Measurements from ENCODE around the gene TTPAL. TPM values are rescaled to one million over a fixed set of nuclear protein-coding genes. Genes with fewer than 3 reads are reported as not detected.

TTPAL gene
- total RNA-seq = 7.5 and 8.2 TPM in 2 replicates

GRCh38 chr20:44475694-44476560, at the start of gene TTPAL:
Gene TTPAL, plus strand, starts transcription at chr20:44475874. Its CDS starts 4,126 bp downstream, at chr20:44480000.

GRCh38 chr20:44521484-44522481, 46.1 kb downstream of the TTPAL start, which contains the start of gene SERINC3:
Gene SERINC3, minus strand, starts transcription at chr20:44522070. Its CDS starts 119 bp downstream, at chr20:44521951.

Small RNA genes within 50 kb of the gene (small RNA-seq; reads per million reads assigned to genes)
- 0.27 reads per million, percentile 4 among the genes with 10 or more reads in this experiment for gene RPL37AP1

Other genes starting within 250 kb of the TTPAL start
- gene GDAP1L1, start 228.6 kb upstream of the TTPAL start, total RNA-seq = not detected in 2 replicates
- gene FITM2, start 164.7 kb upstream of the TTPAL start, total RNA-seq = 7.5 and 7.8 TPM in 2 replicates
- gene R3HDML, start 138.8 kb upstream of the TTPAL start, total RNA-seq = not detected in 2 replicates
- not detected in 2 replicates for gene HNF4A, start 120.2 kb upstream of the TTPAL start, total RNA-seq
- gene SERINC3, start 46.2 kb downstream of the TTPAL start, total RNA-seq = 111 and 135 TPM in 2 replicates
- 258 and 286 TPM in 2 replicates for gene PKIG, start 106.7 kb downstream of the TTPAL start, total RNA-seq
- gene ADA, start 175.8 kb downstream of the TTPAL start, total RNA-seq = 13.3 and 29.7 TPM in 2 replicates
- under 0.01 TPM in 1 of 2 replicates, not detected in the other for gene CCN5, start 239.5 kb downstream of the TTPAL start, total RNA-seq